ENCODE data around the gene RALY.
A peak's percentile ranks its signal among the peaks of the same experiment; 100 is the strongest.

Gene RALY

DNA sequence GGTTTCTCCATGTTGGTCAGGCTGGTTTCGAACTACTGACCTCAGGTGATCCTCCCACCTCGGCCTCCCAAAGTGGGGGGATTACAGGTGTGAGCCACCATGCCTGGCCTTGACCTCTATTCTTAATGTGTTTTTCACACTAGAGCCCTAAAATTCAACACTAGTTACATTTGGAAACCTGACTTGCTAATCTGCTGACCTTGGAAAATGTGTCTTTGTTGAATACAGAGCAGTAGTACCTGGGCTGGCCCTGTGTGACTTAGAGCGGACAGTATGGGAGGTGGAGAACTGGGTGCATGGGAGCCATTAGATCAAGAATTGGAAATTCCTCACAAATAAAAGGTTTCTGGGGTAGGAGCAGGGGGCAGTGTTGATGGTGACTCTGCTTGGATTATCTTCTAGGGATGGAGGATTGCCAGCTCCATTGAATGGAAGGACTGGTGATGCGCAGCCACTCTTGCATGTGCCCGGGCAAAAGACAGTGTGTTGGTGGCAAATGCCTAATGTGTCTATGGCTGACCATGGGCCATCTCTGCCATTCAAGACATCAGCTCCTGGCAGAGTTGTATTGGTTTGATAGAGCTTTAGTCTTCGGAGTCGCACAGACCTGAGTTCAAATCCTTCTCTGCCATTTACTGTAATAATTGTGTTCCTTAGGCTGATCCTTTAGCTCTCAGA, 53.4 kb downstream of the RALY start:
- DNase-seq (ENCODE audit: low spot score) = no peak

DNA sequence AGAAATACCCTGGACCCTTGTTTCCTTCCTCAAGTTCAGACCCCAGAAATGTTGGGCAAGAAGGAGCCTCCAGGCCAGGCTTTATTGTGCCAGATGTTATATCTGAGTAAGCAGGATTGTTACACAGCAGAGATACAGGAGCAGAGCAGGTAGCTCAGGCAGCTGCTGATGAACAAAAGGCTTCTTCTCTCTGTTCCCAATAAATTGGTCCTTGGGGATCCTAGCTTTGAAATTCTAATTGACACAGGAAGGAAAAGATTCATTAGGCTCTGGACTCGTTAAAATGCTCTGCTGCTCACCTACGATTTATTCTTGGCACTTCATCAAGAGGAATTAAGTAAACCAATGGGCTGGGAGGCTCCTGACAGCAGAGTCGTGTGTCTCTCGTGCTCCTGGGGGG, 54.2 kb downstream of the RALY start:
- no peak for DNase-seq (ENCODE audit: low spot score)

DNA sequence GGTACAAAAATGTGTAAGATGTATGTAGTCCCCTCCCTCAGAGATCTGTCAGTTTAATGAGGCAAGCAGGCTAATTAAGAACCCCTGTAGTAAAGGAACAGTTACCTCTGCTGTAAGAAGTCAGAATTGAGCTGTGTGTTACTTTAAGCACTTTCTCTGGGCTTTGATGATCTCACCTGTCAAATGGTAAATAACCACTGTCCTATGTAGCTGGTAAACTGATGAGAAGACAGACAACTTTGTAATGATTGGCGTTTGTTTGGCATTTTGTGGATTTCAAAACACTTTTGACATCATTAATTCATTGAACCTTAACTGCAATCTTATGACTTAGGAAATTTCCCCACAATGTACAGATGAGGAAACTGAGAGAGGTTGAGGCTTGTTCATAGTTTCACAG, 55.7 kb downstream of the RALY start:
- no peak for DNase-seq (ENCODE audit: low spot score)

DNA sequence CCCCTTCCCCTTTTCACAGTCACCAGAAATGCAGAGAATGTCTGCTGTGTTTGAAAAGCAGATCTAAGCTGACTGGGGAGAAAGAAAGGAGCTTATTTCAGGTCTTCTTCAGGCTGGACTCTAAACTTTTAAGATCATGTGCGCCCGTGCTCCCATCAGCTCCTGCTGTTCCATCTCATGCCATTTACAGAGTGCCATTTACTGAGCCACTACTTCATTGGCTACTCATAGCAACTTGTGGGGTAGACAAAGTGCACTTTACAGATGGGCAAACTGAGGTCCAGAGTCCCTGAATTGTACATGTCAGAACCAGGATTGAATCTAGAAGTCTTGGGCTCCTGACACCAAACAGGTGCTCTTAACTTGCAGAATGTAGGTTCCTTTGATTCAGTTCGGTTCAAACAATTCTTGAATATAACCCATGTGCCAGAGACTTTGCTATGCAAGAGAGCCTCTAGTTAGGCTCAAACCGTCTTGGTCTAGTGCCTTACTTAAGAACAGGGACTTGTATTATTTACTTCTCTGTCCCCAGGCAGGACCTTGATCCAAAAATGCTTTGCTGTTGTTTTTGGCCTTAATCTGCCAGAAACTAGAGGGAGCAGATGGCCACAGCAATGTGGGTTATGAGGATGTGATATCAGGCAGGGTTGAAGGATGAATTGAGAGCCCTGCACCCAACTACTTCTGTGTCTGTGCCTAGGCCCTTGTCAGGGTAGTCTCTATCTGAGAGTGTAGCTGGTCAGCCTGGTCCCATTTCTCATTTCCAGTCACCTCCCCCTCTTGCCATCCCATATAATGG, 56.4 kb downstream of the RALY start:
- DNase-seq (ENCODE audit: low spot score) = no peak

DNA sequence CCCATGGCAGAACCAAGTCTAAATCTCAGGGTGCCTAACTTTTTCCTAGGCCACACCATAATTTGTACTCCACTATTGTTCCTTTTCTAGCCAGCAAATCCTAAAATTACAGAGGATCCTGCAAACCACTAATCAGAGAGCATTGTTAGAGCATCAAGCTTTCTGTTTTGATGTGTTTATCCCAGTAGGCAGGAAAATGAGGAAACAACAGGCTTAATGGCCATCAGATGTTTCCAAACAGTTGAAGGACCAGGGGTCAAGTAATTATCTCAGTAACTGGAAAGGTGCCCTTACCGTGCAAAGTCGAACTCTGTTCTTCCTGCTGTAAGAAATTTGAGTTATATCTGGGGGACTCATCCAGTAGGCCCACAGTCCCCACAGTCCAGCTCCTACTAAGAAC, 58.7 kb downstream of the RALY start:
- DNase-seq (ENCODE audit: low spot score) = no peak

DNA sequence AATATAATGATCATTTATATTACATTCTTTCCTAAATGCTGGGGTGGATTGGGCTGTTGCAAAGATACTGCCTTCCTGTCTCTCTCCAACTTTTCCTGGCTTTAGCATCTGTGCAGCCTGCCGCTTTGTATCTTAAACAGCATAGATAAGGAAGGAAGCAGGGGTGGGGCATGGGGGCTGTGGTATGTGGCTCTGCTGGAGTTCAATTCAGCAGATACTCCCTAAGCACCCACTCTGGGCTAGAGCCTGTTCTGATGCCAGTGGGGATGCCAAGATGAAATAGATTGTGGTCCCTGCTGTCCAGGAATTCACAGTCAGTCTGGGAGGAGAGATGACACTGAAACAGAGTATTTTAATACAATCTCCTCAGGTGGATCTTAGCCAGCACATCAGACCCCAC, 61.6 kb downstream of the RALY start:
- no peak for DNase-seq (ENCODE audit: low spot score)

DNA sequence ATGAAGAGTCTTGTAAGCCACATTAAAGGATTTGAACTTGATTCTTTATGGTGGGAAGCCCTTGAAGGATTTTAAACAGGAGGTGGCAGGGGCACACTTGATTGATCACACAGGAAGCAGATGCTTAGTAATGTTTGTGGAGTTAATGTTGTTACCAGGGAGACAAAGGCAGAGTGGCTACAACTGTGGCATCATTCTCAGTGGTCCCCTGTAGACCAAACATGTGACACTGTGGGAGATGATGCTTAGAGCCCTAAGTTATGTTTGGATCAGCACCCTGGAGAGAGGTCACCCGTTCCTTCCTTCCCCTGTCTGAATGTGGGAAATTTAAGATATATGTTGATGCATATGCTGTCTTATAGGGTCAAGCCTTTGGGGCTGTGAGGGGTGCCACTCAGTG, 65.1 kb downstream of the RALY start:
- no peak for DNase-seq (ENCODE audit: low spot score)

DNA sequence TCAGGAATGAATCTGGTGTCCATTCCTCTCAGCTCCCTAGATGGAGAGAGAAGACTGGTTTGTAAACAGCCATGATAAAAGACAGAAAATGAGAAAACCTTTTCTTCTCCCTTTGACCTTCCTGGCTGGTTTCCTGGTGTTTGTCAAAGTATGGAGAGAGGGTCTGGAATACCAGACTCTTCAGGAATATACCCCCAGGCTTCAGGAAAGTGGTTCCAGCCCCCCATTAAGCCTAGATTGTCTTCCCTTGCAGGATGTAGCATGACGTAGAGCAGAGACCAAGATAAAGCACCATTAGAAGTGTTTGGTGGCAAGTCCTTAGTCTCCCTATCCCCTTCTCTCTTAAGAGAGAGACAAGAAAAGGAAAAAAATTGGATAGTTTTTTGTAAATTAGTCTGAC, 67.3 kb downstream of the RALY start:
- no peak for DNase-seq (ENCODE audit: low spot score)

DNA sequence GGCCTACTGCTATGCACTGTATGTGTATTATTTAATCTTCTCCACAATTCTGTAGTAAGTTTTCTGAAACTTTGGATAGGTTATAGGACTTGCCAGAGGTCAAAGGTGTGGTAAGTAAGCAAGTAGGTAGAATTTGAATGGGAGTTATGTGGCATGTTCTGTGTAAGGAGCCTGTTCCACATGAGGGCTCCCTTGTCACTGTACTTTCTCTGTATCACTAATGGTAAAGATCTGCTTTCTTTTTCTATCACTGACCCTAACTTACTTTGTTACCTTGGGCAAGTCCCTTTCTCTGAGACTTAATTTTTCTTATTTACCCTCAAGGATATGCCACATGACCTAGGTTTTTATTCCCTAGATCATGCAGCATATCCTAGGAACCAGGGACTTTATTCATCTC, 68.0 kb downstream of the RALY start:
- DNase-seq (ENCODE audit: low spot score) = no peak

DNA sequence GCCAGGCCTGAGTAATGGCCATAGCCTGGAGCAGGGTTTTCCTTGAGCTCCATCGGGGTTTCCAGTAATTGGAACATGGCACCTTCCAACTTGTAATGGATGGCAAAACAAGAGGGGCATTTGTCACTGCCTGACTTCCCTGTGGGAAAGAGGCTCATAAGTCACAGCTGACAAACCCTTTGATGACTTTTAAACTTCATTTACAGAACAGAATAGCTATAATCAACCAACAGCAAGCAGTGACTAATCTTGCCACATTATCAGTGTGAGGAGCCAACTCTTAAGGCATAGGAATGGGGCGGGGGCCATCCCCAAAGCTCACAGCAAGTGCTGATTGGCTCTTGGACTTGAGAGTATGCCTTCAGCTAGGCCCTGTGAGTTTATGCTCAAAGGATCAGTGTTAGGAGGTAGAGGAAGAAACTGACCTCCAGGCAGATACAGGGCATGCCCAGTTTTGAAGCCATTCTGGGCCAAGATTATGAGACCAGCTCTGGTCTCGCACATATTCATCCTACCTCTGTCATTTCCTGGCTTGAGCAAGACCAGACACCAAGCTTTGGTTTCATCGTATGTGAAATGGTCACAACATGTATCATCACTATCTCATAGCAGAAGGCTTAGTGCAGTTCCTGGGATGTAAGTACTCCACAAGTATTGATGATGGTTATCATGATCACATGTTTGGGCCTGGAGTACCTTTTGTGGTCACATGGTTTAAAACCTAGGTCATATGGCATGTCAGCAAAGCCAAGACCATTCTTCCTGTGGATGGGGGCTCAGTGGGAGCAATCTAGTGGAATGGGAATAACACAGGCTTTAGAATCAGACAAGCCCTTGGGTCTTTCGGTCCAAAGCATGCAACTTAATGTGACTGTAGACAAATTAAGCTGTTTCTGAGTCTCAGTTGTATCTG, 69.1 kb downstream of the RALY start:
- no peak for DNase-seq (ENCODE audit: low spot score)

DNA sequence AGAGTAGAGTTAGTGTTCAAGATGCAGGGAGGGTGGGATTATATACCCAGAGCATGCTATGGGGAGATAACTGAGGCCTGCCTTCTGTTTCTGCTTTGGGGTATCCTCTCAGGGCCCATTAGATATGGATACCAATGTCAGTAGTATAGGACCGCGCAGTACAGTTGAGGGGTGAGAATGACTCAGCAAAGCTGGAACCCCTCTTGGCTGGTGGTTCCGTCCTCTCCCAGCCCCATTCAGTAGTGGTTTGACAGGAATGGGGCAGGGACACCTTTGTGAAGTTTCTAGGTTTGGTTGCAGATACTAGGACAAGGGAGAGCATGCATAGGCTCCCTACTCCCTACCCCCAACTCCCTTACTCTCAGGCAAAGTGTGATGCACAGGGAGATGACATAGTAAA, 70.6 kb downstream of the RALY start:
- DNase-seq (ENCODE audit: low spot score) = no peak

DNA sequence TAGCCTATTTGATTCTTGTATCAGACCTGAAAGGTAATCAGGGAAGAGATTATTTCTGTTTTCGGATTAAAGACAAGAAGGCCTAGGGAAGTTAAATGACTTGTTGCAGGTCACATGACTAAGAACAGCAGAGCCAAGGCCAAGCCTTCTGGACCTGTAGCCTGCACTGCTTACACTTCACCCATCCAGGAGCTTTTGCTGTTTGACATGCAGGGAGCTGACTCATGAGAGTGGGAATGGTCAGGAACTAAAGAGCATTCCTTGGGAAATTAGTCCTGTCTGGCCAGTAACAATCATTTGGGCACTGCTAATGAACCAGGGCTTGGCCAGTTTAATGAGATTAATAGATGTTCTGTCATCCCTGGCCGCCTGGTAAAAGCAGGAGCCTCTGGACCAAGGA, 71.5 kb downstream of the RALY start:
- DNase-seq (ENCODE audit: low spot score) = no peak

DNA sequence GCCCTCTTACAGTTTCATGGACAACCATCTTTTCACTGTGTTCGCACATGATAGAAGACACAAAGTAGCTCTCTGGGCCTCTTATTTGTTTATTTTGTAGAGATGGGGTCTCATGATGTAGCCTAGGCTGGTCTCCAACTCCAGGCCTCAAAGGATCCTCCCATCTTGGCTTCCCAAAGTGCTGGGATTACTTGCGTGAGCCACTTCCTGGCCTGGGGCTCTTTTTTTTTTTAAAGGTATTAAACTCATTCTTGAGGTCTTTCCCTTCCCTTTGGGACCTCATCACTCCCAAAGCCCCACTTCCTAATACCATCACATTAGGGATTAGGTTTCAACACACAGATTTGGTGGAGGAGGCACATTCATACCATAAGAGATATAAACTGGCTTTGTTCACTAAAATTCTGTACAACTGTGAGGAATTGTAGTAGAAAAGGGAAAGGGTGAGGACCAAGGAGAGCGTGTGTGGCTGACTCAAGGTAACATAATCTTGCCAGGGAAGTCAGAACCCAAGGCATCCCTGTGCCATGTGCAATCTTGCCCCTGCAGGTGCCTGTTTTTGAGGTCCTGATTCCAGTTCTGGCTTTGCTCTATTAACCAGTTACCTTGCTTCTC, 72.9 kb downstream of the RALY start:
- no peak for DNase-seq (ENCODE audit: low spot score)

DNA sequence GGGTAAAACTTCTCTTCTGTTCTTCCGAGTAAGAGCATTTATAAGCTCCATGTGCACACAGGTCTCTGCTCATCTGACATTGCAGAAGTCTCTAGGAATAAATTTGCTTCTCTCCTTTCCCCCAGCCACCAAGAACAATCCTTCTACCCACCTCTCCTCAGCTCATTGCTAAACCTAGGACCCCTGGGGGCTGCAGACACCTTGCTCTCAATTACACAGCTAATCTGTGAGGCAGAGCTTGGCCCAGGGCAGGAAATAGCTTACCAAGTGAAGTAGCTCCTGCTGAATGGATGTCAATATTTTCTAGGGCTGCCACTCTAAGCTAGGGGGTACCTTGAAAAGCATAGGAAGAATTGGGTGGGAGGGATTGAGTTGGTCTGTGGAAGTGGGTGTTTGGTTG, 74.3 kb downstream of the RALY start:
- DNase-seq (ENCODE audit: low spot score) = no peak

DNA sequence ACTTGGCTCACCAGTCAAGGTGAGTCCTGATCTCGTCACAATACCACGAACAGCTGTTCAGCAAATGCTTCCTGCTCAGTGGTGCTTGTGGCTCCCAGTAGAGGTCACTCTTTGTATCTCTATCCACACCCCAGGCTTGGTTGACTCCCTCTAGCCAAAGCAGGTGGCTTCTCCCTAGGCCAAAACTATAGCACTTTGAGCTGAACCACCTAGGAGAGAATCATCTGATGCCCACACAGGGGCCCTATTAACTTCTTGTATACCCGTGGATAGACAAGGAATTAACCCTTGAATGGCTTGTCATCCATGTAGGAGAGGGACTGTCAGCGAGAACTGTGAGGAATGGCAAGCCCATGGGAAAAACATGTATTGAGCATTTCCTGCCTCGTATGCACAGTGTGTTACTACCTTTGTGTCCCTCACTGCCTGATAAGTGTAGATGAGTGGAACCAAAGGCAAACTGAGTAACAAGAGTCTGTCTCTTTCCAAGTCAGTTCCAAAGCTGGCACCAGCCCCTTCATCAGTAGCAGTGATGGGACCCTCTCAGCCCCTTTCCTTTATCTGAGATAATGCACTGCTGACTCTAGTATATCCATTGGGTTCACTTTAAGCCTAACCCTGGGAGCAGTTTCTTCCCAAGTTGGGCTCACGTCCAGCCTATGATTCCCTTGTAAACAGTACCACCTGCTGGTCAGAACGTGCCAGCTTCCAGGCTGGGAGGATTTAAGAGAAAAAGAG, 75.8 kb downstream of the RALY start:
- peak; percentile 84 for DNase-seq (ENCODE audit: low spot score)

DNA sequence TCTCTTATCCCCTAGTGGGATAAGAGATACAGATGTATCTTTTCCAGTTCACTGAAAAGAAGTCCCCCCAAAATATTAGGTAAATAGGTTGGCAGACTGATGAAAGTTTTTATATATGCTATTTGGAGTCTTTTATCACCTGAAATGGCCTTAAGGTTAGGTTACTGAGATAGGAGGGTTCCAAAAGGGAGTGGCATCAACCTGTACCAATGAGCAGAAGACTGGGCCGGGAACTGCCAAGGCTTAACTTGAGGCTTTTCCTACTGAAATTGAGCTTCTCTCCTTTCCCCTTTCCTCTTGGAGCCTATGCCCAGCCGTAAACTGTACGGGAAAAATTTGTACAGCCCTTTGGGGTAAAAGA, 76.3 kb downstream of the RALY start:
- no peak for DNase-seq (ENCODE audit: low spot score)

DNA sequence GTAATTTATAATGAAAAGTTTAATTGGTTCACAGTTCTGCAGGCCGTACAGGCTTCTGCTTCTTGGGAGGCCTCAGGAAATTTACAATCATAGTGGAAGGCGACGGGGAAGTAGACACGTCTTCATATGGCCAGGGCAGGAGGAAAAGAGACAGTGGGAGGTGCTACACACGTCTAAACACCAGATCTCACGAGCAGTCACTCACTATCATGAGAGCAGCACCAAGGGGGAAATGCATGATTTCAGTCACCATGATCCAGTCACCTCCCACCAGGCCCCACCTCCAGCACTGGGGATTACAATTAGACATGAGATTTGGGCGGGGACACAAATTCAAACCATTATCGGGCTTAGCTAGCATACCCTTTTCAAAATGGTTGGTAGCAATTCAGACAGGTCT, 77.1 kb downstream of the RALY start:
- no peak for DNase-seq (ENCODE audit: low spot score)

DNA sequence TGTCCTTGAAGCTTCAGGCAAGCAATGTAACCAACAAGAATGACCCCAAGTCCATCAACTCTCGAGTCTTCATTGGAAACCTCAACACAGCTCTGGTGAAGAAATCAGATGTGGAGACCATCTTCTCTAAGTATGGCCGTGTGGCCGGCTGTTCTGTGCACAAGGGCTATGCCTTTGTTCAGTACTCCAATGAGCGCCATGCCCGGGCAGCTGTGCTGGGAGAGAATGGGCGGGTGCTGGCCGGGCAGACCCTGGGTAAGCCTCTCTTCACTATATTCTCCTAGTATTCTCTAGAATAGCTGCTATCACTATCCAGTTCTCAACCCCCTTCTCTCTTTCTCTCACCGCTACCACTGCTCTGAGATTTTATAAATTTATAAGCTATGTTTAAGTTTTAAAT, 78.4 kb downstream of the RALY start:
- no peak for DNase-seq (ENCODE audit: low spot score)

DNA sequence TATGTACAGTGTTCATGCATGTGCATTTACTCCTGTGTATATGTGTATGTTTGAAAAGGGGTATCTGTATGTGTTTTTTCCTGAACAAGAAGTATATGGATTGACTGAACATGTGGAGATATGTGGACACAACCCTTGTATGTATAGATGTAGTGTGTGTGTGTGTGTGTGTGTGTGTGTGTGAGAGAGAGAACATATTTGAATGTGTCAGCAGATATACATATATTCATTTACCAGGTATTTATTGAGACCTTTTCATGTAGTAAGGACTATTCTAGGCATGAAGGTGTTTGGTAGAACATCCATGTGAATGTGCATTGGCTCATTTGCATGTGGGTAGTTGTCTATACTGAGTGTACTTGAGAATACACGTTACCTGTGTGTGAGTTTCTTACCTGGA, 79.1 kb downstream of the RALY start:
- DNase-seq (ENCODE audit: low spot score) = no peak

DNA sequence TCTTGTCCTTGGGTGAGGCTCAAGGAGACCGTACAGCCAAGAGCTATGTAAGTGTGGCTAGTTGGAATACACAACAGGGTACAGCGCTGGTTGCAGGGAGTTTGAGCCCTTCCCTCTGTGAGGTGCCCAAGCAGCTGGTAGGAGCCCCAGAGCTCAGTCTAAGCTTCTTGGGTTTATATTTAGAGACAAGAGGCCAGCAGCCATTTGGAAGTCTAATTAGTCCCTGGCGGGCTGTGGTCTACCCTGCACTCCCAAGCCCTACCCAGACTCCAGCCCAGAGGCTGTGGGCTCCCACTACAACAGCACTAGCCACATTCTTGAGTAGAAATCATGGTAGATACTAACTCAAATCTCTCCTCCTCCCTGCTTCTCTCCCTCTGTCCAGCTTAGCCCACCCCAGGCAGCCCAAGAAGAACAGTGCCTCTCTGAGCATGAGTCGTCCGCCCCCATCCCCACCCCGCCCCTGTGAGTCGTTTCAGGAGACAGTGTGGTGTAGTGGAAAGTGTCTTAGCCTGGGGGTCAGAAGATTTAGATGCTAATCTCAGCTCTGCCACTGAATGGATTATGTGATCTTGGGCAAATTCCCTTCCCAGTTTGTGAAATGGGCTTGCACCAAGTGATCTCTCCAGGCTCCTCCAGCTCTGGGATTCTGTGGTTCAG, 80.5 kb downstream of the RALY start:
- no peak for DNase-seq (ENCODE audit: low spot score)

DNA sequence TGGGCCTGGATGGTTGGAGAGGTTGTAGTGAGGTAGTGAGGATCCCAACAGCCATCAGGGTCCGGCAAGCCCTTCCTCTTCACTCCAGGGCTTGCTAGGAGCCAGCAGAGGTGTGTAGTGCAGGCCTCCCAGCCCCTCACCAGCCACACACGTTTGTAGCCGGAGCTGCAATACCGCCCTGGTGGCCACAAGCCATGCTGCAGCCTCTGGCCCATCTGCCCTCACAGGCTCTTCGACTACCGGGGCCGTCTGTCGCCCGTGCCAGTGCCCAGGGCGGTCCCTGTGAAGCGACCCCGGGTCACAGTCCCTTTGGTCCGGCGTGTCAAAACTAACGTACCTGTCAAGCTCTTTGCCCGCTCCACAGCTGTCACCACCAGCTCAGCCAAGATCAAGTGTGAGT, 81.9 kb downstream of the RALY start:
- no peak for DNase-seq (ENCODE audit: low spot score)
